B cell (primary cell): ENCODE measurements around the gene RTF2.

Experiments
- CTCF ChIP-seq: fragments of 200-600 bp; IDR thresholded peaks from one replicate; pipeline ENCODE4 v1.8.0; 2022; ENCODE audit warnings: antibody characterized with exemption, mild to moderate bottlenecking
- EZH2 ChIP-seq: IDR thresholded peaks from 2 replicates; pipeline ENCODE4 v1.6.1; 2012; ENCODE audit warnings: borderline replicate concordance, low read depth, mild to moderate bottlenecking, moderate library complexity, low read length; ENCODE audit not compliant: insufficient read depth, poor library complexity, severe bottlenecking

GRCh38 chr20:56453352-56453751 is 15.1 kb upstream of the RTF2 start:
- TF ChIP-seq CTCF, result no peak
- TF ChIP-seq EZH2, result no peak
